ENCODE data around the gene PPTC7.
"Not testable (repeated sequence)": the region's sequence is repeated elsewhere in the genome, so short reads cannot be mapped to it uniquely, and the experiment has no call there.

Gene PPTC7

GRCh38 chr12:110597885-110598284 is 14.8 kb upstream of the PPTC7 start:
- no peak overlapping the region for H3K4me3 ChIP-seq (ENCODE audit: low read depth, low read length)
- TF ChIP-seq, protein P1, sequence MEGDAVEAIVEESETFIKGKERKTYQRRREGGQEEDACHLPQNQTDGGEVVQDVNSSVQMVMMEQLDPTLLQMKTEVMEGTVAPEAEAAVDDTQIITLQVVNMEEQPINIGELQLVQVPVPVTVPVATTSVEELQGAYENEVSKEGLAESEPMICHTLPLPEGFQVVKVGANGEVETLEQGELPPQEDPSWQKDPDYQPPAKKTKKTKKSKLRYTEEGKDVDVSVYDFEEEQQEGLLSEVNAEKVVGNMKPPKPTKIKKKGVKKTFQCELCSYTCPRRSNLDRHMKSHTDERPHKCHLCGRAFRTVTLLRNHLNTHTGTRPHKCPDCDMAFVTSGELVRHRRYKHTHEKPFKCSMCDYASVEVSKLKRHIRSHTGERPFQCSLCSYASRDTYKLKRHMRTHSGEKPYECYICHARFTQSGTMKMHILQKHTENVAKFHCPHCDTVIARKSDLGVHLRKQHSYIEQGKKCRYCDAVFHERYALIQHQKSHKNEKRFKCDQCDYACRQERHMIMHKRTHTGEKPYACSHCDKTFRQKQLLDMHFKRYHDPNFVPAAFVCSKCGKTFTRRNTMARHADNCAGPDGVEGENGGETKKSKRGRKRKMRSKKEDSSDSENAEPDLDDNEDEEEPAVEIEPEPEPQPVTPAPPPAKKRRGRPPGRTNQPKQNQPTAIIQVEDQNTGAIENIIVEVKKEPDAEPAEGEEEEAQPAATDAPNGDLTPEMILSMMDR (IDR thresholded peaks at IDR 0.05; ENCODE audit: borderline replicate concordance, insufficient read depth, low read depth, low read length) = no peak

DNA sequence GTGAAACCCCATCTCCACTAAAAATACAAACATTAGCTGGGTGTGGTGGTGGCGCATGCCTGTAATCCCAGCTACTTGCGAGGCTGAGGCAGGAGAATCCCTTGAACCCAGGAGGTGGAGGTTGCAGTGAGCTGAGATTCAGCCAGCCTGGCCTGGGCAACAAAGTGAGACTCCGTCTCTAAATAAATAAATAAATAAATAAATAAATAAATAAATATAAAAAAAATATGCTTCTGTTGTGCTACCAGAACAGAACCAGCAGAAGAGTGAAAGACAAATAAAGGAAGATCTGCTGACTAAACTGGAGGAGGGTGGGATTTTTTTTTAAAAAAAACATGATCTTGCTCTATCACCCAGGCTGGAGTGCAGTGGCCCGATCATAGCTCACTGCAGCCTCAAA is 9.8 kb upstream of the PPTC7 start:
- not testable (repeated sequence) for H3K4me3 ChIP-seq (ENCODE audit: low read depth, low read length)

- no peak overlapping the region for H3K4me3 ChIP-seq (ENCODE audit: low read depth, low read length)
- TF ChIP-seq, protein P1 (IDR thresholded peaks at IDR 0.05; ENCODE audit: borderline replicate concordance, insufficient read depth, low read depth, low read length) = no peak
Observed at GRCh38 chr12:110592078-110592477, 9.0 kb upstream of the PPTC7 start.

DNA sequence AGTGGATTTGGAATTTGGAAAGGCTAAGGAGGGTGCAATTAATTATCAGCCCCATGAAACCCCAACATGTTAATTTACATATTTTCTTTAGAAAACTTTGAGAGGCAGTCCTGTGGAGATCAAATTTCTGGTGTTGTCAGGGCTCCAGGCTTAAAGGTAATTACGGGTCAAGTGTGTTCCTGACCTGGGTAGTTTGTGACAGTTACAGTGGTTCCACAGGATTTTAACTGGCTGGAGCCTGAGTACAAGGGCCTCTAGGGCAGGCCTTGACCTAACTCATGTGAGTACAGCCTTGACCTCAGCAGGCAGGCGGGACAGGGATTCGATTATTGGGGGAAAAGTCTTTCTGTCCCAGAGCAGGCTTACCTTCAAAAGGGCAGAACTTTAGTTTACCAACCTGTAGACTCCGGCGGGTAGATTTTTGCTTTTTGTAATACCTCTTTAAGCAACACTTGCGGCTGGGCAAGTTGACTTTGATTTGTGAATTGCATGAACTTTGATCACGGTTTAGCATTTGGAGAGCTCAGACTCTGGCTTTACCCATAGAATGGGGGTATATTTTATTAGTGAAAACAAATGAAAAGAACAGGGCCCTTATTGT is 8.4 kb upstream of the PPTC7 start:
- H3K4me3 ChIP-seq (ENCODE audit: low read depth, low read length) = no peak overlapping the region
- TF ChIP-seq, protein P1 (IDR thresholded peaks at IDR 0.05; ENCODE audit: borderline replicate concordance, insufficient read depth, low read depth, low read length) = no peak

GRCh38 chr12:110590806-110591326 is 7.7 kb upstream of the PPTC7 start:
- TF ChIP-seq, protein P1 (IDR thresholded peaks at IDR 0.05; ENCODE audit: borderline replicate concordance, insufficient read depth, low read depth, low read length) = no peak
- H3K4me3 ChIP-seq (ENCODE audit: low read depth, low read length) = no peak overlapping the region

GRCh38 chr12:110590059-110590458 is 6.9 kb upstream of the PPTC7 start:
- TF ChIP-seq, protein P1 (IDR thresholded peaks at IDR 0.05; ENCODE audit: borderline replicate concordance, insufficient read depth, low read depth, low read length) = no peak
- no peak overlapping the region for H3K4me3 ChIP-seq (ENCODE audit: low read depth, low read length)

- H3K4me3 ChIP-seq (ENCODE audit: low read depth, low read length) = not testable (repeated sequence)
Observed at GRCh38 chr12:110587102-110587501, 4.0 kb upstream of the PPTC7 start.

DNA sequence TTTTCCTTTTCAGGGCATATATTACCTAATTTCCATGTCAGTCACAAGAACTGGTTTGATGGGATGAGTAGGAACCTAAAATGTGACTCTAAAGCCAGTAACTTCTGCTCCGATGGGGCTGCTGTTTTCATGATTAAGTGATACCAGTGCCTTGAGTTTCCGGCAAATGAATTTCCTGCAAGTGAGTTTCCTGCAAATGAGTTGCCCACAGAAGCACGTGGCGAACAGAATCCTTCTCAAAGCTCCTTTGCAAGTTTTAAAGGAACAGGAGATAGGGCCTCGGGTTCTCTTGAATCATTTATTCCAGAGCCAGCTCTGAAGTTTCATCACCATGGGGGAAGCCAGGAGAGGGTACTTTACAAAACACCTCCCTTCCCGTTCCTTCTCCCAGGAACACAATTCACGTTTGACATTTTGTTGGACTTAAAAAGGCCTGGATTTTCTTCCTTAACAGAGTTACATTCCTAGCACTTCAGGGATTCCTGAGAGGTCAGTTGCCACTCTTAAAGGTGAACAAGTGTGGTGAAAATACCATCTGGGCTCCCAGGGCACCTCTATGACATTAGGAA is 2.2 kb upstream of the PPTC7 start:
- TF ChIP-seq, protein P1 (IDR thresholded peaks at IDR 0.05; ENCODE audit: borderline replicate concordance, insufficient read depth, low read depth, low read length) = no peak
- H3K4me3 ChIP-seq (ENCODE audit: low read depth, low read length) = no peak overlapping the region

Measured in GM12875 (cell line).